ENCODE results near the gene PCCA.
A peak's percentile ranks its signal among the peaks of the same experiment; 100 is the strongest.
"Not testable (repeated sequence)": the region's sequence is repeated elsewhere in the genome, so short reads cannot be mapped to it uniquely, and the experiment has no call there.

The PCCA gene, protein sequence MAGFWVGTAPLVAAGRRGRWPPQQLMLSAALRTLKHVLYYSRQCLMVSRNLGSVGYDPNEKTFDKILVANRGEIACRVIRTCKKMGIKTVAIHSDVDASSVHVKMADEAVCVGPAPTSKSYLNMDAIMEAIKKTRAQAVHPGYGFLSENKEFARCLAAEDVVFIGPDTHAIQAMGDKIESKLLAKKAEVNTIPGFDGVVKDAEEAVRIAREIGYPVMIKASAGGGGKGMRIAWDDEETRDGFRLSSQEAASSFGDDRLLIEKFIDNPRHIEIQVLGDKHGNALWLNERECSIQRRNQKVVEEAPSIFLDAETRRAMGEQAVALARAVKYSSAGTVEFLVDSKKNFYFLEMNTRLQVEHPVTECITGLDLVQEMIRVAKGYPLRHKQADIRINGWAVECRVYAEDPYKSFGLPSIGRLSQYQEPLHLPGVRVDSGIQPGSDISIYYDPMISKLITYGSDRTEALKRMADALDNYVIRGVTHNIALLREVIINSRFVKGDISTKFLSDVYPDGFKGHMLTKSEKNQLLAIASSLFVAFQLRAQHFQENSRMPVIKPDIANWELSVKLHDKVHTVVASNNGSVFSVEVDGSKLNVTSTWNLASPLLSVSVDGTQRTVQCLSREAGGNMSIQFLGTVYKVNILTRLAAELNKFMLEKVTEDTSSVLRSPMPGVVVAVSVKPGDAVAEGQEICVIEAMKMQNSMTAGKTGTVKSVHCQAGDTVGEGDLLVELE

DNA sequence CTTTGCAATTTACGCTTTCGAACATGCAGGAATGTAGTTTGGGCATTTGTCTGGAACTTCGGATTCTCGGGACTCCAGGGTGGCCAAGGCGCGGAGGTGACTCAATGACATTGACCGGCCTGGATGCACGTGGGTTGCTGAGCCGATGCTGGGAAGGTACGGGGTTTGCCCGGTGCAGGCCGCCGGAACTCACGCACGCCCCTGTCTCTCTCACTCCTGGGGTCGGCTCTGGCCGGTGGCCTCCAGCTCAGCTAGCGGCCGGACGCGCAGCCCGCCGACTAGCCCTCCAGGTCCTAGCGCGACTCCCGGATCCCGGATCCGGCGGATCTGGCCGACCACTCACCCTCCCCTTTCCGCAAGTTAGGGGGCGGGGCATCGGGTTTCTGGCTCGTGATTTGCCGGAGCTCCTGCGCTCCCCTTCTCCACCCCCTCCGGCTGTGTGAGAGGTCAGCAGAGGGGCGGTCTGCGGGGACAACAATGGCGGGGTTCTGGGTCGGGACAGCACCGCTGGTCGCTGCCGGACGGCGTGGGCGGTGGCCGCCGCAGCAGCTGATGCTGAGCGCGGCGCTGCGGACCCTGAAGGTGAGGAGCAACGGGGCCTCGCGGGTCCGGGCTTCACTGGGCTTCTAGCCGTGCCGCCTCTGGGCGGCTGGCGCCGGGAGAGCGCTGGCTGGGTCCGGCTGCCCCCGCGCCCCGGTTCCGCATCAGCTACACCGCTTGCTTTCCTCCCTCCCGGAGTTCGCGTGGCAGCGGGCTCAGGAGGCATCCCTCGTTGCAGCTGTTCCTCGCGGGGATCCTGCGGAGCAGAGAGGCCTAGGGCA, at the start of gene PCCA:
Gene PCCA (plus strand): TSS at position 450 of the 821 bp plus-strand sequence. CDS start 28 bp downstream, at position 478.
- peak; percentile 42 for DNase-seq

DNA sequence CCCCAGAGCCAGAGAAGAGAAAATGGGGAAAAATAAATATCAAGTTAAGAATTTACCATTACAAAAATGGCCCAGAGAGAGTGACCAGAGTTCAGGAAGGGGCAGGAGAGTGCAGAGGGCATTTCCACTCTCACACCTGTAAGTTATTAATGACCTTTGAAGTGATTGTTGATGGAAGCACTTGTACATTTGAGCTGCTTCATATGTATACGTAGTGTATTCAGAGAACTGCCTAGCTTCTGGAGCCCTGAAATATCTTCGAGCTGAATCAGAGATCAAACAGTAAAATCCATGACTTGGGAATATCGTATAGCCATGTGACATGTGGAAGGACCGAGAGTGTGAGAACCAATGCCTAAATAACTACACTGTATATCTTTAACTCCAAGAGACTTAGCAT, 49.2 kb upstream of the PCCA start:
- DNase-seq, result no peak

DNA sequence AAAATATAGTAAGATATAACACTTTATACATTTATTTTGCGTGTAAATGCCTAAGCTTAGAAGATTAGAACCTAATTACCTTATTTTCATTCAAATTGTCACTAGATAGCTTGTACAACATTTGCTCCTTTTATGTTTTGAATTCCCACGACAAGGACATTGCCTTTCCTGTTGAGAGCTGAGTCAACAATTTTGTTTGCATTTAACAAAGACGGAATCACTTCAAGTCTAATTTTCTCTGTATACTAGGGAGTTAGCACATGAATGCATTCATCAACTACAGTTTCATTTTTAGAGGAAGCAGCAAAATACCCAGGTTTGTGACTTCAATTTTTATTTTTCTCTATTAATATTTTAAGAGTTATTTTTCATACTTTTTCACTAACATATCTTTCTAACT, 48.7 kb upstream of the PCCA start:
- no peak for DNase-seq

DNA sequence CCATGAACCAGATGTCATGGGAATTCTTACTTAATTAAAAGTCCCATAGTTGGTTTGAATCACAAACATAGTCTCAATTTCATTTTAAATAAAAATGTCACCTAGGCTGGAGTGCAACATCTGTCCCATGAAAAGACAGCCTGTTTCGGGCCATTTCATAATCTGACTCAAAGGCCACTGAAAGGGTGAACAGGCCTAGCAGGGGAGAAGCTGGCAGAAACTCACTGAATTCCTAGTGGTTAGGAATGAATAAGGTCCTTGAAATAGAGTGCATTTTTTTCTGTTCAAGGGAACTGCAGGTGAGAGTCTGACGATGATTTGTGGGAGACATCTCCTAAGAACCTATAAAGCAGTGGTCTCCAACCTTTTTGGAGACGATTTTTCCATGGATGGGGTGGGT, 44.0 kb upstream of the PCCA start:
- no peak for DNase-seq

DNA sequence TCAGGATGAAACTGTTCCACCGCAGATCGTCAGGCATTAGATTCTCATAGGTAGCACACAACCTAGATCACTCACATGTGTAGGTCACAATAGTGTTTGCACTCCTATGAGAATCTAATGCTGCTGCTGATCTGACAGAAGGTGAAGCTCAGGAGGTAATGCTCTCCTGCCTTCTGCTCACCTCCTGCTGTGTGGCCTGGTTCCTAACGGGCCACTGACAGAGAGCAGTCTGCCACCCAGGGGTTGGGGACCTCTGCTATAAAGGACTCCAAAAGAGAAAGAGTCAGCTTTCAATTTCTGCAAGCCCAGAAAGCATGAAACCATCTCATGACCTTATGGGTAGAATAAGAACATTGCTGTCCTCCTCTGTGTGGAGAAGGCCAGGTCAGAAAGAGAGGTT, 43.5 kb upstream of the PCCA start:
- DNase-seq, result no peak

DNA sequence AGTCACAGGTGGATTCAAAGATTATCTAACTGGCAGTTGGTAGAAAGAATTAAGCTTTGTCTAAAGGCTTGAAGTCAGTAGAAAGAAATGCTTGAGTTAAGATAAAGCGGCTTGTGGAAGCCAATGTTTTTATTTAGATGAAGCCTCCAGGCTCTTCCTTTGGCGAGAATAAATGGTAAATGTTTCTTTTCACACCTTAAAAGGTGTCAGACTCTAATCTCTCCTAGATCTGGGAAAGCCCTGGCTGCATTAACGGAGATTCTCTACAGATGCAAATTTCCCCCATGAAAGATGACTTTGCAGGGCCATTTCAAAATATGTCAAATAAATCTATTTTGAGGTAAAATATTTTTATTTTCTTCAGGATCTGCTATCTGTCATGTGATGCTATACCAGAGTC, 37.8 kb upstream of the PCCA start:
- no peak for DNase-seq

DNA sequence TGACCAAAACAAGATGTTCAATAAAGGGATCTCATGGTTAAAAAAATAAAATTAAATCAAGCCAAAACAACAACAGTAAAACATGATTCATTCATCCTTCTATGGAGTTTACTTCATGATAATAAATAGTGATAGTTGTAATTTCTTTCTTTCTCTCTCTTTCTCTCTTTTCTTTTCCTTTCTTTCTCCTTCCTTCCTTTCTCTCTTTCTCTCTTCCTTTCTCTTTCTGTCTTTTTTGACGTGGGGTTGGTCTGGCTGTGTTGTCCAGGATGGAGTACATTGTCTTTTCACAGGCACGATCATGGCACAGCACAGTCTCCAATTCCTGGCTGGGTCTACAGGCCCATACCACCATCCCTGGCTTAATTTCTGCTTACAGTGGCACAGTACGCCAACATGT, 29.1 kb upstream of the PCCA start:
- no peak for DNase-seq

DNA sequence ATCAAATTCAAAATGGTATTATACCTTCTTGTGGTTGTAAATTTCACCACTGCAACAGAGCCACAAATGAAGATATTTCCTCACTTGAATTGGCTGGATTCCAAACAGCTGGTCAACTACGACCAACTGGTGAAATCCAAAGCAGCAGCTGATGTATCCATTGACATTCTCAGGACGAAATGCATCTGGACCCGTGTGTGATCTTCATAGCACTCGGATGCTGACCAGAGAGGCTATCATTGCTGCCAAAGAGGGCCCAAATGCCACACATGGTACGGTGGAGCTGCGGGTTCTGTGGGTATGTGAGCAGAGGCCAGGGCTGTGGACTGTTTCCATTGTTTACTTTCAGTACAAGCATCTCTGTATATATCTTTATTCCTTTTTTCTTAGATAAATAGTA, 25.6 kb upstream of the PCCA start:
- DNase-seq, result no peak

DNA sequence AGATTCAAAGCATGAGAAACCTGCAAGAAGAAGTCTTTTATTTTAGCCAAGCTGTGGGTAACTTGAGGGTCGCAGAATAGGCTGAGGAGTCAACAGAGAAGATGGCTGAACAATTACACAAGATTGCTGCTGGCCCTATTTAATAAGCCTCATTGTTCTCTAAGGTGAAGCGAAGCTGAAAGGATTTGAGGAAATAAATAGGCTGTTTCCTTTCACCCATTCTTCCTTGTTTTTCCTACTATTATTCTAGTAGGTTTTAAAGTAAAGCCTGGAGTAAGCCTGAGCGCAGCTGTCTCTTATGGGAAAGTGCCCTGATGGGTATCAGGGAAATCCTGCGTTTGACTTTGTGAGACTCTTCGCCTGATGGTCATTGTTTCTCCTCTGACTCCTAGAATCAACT, 25.0 kb upstream of the PCCA start:
- DNase-seq, result no peak

DNA sequence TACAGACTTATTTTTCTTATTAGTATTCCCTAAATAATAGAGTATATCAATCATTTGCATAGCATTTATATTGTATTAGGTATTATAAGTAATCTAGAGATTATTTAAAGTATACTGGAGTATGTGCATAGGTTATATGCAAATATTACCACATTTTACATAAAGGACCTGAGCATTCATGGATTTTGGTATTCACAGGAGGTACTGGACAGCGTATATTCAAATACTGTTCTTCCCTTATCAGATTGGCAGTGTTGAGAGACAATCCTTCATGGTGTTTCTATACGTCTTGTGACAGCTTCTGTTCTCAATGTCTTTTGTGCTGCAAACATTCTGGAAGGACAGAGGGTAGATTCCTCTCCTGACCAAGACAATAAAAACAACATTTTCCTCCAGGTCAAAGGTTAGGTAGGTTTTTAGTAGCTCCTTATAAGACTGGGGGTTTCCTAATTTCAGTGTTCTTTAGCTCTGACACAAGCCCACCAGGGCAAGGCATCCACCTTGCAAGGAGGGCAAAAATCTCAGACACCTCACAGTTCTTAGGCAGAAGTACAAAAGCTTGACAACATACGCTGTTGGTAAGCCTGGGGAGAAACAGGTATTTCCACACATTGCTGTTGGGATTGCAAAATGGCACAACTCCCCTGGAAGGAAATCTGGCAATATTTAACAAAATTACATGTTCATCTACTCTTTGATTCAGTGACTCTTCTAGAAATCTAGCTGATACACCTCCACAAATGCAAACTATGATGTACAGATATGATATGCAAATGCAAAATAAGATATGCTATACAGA, 20.6 kb upstream of the PCCA start:
- no peak for DNase-seq

DNA sequence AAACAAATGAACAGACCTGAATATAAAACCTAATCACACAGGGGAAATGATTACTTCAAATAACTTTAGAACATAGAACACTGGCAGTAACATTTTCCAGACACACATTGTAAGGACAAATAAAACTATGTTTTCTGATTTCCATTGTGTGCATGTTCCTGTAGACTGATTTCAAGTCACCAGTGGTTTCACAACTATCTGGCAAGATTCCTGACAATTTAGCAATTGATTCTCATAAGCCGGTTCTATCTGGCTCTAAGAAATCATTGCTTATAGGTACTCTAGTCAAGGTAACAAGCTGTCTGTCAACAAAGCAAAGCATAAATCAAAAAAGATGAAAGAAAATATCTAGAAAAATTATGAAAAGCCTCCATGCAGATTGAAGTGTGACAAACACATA, 19.6 kb upstream of the PCCA start:
- DNase-seq, result no peak

DNA sequence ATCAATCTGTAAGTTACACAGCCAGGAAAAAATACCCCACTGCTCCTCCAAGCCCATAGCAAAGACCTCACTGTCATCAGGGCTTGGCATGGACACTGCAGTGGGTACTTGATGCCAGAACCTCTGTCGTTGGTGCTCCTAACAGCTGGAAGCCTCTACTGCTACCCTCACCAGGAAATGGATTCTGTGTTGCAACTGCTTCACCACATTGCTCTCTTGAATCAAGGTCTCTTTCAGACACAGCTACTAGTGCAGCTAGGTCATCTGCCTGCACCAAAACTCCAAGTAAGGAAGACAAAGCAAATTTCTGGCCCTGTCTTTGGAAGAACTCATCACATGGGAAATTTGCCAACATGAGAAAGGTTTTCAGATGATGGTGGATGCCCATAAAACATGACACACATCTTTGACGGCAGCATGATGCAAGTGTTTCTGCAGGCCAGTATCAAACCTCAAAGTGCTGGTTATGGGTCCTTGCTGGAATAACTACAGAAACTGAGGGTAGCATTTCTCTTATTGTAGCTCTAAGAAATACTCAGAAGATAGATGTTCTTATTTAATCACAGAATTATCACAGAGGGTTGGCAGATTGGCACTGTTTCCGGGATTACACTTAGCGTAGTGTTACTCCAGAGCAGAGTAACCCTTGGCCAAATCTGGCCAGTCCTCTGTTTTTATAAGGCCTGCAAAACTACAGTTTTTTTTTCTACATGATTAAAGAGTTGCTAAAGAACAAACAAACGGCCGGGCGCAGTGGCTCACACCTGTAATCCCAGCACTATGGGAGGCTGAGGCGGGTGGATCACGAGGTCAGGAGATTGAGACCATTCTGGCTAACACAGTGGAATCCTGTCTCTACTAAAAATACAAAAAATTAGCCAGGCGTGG, 12.9 kb upstream of the PCCA start:
- no peak for DNase-seq

DNA sequence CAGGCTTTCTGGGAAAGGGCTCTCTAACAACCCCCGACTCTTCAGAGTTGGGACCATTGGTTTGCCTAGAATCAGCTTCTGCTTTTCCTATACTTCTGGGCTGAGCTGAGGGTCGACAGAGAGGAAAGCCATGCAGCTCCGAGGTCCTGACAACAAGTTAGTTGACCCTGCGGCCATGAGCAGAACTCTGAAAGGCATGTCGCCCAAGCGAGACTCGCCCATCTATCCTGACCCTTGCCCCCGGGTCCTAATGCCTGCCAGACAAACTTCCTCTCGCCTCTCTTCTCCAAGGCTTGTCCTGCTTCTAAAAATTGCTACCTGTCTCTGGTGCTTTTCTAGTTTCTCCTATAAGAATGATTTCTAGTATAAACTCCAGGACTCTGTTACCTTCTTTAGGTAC, 9.9 kb upstream of the PCCA start:
- not testable (repeated sequence) for DNase-seq

DNA sequence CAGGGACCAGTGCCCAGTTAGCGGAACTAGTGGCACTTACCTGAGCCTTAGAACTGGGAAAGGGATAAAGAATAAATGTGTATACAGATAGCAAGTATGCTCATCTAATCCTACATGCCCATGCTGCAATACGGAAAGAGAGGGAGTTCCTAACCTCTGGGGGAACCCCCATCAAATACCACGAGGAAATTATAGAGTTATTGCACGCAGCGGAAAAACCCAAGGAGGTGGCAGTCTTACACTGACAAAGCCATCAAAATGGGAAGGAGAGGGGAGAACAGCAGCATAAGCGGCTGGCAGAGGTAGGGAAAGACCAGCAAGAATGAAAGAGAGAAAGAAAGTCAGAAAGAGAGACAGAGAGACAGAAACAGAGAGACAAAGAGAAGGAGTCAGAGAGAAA, 5.5 kb upstream of the PCCA start:
- DNase-seq, result not testable (repeated sequence)

DNA sequence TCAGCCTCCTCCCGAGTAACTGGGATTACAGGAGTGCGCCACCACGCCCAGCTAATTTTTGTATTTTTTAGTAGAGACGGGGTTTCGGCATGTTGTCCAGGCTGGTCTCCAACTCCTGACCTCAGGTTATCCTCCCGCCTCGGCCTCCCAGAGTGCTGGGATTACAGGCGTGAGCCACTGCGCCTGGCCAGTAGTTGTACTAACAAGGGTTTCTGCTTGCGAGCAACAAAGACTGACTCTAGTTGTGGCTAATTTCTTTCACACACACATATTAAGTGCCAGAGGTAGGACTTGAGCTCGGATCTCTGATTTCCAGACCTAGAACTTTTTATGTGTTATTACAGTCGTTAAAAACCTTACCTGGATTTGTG, 635 bp upstream of the PCCA start:
- DNase-seq, result no peak

DNA sequence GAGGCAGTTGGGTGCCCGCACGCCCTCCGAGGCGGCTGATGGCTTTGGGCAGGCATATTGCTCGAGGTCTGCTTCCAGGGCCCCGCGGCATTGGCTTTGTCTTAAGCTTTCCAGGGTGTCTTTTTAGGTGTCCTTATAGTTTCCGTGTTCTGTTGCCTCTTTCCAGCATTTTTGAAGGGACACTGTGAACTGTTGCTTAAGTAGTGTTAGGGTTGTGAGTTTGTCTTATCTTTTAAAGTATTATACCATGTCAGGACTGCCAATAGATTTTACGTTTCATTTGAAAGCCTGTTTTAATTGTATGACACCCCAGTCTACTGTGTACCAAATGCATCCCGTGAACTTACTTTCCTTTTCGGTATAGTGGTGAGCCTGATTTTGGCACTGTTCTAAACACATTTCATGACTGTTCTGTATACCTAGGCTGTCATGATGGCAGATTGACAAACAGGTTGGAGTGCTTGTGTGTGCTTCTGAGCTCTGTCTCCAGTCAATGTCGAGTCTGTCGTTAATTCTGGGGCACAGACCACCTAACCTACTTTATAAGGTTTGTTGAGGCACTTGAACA, 656 bp downstream of the PCCA start:
- DNase-seq, result no peak

DNA sequence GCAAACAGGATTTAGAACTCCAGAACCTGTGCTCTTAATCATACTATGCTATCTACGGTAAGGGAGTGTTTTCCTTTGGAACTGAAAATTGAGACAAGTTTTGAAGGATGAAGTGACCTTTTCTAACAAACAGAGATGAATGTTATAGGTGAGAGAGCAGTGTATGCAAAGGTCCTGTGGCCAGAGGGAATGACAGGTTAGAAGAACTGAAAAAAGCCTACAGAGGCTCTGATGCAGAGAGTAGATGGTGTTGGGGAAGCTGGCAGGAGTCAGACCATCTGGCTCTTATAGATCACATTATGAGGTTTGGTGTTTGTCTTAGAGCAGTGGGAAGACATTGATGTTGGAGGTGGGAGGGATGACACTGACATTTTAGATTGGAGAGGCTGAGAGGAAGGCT, 2.0 kb downstream of the PCCA start:
- no peak for DNase-seq

DNA sequence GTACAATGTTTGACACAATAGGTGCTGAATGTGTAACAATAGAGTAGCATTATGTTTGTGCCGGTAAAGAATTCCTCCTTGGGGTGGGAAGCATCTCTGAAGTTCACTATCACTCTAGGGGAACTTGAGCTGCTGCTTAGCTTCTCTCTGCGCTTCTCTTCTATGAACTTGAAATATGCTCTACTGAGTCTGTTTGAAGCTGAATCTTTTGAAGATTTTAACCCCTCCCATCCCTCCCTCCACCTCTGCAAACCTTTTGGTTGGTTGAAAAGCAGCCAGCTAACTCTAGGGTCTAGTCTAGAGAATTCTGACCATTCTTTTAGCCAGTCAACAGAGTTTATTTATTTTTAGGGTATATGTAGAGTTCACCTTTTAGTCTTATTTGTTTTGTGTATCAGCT, 2.5 kb downstream of the PCCA start:
- no peak for DNase-seq

DNA sequence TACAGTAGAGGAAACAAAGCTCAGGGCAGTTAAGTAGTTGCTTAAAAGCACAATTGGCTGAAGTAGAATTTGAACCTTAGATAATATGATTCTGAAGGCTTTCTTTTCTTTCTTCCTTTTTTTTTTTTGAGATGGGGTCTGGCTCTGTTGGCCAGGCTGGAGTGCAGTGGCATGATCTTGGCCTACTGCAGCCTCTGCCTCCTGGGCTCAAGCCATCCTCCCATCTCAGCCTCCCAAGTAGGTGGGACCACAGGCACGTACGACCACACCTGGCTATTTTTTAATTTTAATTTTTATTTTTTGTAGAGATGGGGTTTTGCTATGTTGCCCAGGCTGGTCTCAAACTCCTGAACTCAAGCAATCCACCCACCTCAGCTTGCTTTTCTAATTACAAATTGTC, 3.4 kb downstream of the PCCA start:
- DNase-seq, result not testable (repeated sequence)

DNA sequence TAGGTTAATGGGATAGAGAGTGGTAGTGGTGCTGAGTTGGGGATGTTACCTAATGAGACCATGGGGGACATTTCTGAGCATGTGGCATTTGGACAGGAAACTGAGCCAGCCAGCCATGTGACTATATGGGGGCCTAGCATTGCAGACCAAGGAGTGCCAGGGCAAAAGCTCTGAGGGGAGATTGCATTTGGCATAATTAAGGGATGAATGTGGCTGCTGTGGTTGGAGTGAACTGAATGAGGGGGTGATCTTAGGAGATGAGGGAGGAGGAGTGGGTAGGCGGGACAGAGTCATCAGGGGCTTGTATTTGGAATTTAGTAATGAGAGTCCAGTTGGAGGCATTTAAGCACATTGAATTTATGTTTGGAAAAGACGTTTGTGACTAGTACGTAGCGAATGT, 6.6 kb downstream of the PCCA start:
- no peak for DNase-seq

DNA sequence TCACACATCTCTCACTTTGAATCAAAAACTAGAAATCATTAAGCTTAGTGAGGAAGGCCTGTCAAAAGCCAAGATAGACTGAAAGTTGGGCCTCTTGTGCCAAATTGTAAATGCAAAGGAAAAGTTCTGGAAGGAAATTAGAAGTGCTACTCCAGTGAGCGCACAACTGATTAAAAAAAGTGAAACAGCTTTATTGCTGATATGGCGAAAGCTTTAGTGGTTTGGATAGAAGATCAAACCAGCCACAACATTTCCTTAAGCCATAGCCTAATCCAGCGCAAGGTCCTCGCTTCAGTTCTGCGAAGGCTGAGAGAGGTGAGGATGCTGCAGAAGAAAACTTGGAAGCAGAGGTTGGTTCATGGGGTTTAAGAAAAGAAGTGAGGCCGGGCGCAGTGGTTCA, 7.6 kb downstream of the PCCA start:
- DNase-seq, result no peak
